ENCODE data around the gene AFF3. TPM values are rescaled to one million over a fixed set of nuclear protein-coding genes. Genes with fewer than 3 reads are reported as not detected.

AFF3 gene
- total RNA-seq, 2 experiments from 2014 or later = 0.03 TPM

DNA sequence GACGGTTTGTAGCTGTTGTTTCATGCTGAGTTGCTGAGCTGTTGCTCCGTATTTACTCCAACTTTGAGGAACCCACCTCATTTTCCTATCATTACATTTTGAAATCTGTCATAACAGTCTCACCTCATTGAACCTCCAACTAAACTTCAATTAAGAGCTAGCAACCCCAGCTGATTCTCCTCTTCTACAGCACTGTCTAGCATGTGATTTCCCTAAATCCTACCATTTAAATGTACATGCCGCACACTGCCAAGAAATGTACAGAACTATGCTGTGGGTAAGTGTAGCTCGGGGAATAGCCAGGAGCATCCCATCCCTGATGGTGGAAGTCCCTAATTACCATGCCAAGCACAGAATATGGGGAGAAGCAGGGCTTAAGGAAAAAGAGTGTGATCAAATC, 299.9 kb downstream of the AFF3 start:
- Mint-ChIP-seq H3K27ac (no peak overlapping the region), H3K4me1 (no peaks in the 10 kb centered on the region), H3K9me3 (no peaks in the 10 kb centered on the region), H3K36me3 (ENCODE audit: low read depth) (no peaks in the 10 kb centered on the region), H3K27me3 (no peaks in the 10 kb centered on the region), H3K4me3 (no peak overlapping the region)
- no peak for DNase-seq
- ChIA-PET POLR2A (no interaction called here), CTCF (no interaction called here)

DNA sequence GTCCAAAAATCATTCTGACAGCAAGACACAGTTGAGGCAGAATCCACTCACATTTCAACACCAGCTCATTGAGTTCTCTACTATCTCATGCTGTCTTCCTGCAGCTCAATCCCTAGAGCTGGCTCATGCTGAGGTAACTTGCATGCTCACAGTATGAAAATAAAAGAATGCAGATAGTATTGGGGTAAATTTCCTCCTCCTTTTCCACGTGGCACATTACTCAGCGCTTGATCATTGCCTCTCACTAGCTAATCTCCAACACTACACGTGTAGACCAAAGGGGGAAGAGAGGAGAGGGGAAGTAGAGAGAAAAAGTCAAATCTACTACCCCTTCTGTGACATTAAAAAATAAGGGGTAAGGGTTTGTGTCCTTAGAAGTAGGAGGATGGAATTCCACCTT, 300.6 kb downstream of the AFF3 start:
- POLR2A ChIA-PET = no interaction called here
- CTCF ChIA-PET = interaction anchor here (0.8 kb wide), 1 partner anchor 404 kb away, joined by 3 read pairs; no protein-coding TSS in a partner anchor
- H3K36me3 Mint-ChIP-seq (ENCODE audit: low read depth) = no peaks in the 10 kb centered on the region
- no peaks in the 10 kb centered on the region for H3K4me1 Mint-ChIP-seq
- no peak overlapping the region for H3K4me3 Mint-ChIP-seq
- no peak overlapping the region for H3K27ac Mint-ChIP-seq
- DNase-seq = no peak
- H3K9me3 Mint-ChIP-seq = no peaks in the 10 kb centered on the region
- no peaks in the 10 kb centered on the region for H3K27me3 Mint-ChIP-seq

DNA sequence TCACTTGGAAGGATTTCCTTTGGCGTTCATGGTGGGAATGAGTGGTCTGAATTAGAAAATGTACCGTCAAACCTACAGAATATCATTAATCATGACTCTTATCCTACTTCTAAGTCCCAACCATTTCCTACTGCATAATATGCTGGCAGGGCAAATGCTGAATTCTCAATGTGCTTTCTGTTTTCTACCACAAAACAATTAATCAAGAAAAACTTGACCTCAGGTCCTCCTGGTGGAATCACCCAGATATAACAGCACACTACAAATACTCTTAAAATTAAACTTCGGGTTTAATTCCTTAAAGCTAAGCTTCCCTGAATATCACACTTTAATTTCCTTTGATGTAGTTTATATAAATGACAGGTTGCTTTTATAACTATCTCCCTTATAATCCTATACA, 301.6 kb downstream of the AFF3 start:
- Mint-ChIP-seq H3K36me3 (ENCODE audit: low read depth) (no peaks in the 10 kb centered on the region), H3K4me1 (no peaks in the 10 kb centered on the region), H3K4me3 (no peak overlapping the region), H3K27ac (no peak overlapping the region), H3K27me3 (no peaks in the 10 kb centered on the region), H3K9me3 (no peaks in the 10 kb centered on the region)
- DNase-seq = no peak
- CTCF ChIA-PET = no interaction called here
- POLR2A ChIA-PET = no interaction called here

DNA sequence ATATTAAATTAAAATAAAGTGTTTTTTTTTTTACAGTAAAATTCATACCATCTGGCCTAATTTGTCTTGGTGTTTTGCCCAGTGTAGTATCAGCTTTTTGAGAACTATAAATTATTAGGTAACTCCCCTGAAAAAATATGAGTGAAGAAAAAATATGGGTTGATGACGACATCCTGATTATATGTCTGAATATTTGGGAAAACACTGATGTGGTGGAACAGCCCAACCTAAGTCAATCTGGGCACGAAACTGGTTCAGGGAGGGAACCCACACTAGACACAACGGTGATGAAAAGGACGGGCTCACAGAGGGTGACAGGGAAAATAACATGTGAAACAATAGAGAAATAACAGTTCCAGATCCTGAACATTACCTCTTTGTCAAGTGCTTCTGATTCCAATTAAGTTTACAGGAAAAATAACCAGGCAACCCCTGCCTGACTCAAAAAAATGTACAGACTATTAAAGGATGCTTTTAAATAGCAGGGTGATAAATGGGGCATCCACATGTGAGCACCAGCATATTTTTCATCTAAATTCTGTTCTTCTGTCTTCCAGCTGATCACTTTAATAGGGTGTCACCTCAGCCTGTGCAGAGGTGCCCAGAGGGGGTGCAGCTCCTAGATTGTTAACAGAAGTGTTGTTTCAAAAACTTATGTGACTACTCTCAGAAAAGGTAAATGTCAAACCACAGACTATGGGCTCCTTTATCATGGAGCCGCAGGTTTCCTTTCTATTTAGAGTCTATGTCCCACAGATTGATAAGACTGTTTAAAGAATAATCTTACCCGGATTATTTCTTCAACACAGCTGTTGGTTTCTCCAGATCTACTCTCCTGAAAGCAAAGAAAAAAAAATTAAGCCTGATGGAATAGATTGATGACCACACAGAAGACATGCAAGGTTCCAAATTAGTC, 305.4 kb downstream of the AFF3 start:
- H3K4me3 Mint-ChIP-seq = no peak overlapping the region
- no peaks in the 10 kb centered on the region for H3K36me3 Mint-ChIP-seq (ENCODE audit: low read depth)
- ChIA-PET POLR2A (no interaction called here), CTCF (no interaction called here)
- no peak for DNase-seq
- no peaks in the 10 kb centered on the region for H3K9me3 Mint-ChIP-seq
- no peaks in the 10 kb centered on the region for H3K27me3 Mint-ChIP-seq
- no peaks in the 10 kb centered on the region for H3K4me1 Mint-ChIP-seq
- no peak overlapping the region for H3K27ac Mint-ChIP-seq

DNA sequence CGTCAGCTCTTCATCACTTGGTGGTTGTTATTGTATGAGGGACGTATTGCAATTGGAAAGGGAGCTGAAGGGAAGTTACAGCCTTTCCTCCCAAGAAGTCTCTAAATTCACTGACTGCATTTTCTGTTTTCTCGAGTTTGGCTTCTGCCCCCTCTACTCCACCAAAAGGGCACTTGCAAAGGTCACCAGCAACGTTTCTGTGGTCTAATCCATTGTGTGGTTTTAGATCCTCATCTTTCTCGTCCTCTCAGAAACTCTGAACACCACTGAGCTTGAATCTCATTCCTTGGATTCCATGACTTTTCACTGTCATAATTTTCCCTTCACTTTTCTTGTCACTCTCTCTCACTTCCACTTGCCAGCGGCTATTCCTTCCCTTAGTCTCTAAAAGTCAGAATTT, 308.0 kb downstream of the AFF3 start:
- Mint-ChIP-seq H3K9me3 (no peaks in the 10 kb centered on the region), H3K36me3 (ENCODE audit: low read depth) (no peaks in the 10 kb centered on the region), H3K27me3 (no peaks in the 10 kb centered on the region), H3K4me3 (no peak overlapping the region), H3K27ac (no peak overlapping the region), H3K4me1 (no peaks in the 10 kb centered on the region)
- no peak for DNase-seq
- CTCF ChIA-PET = no interaction called here
- POLR2A ChIA-PET = no interaction called here

DNA sequence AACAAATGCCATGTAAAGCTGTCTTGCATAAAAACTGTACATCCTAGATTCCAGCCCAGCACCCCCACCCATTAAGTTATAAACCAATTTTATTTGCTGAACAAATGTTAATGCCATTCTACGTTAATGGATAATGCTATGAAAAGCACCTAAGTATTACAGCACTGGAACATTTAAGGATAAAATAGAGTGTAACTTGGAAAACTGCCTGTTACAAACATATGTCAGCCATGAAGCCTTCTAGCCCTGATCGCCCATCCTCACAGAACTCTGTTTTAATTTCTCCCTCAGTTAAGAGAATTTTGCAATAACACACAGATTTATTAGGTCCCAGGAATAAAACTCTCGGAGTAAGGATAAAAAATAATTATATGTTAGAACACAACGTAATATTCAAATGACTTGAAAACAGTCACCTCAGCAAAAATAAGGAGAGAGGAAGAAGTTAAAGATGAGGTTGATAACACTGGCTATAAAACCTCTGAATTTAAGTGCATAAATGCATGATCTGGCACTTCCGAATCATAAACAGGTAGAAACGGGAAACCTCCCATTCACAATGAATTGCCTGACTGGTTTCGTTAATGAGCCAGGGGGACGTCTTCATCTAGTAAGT, 308.7 kb downstream of the AFF3 start:
- no peak for DNase-seq

DNA sequence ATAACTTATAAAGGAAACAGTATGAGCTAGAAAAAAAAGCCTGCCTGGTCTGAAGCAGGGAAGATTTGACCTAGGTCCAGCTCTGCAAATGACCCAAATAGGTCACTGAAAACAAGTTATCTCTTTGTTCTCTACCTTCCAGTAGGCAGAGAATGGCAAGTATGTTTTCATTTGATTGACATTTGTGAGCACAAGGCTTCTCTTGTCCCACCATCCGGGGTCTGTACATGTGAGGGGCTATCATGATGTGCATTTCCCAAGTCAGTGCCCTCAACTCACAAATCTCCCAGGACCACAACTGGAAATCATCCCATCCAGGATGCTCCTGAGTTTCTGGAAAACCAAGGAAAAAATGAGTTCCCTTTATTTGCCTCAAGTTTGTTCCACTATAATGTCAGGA, 309.5 kb downstream of the AFF3 start:
- no peaks in the 10 kb centered on the region for H3K27me3 Mint-ChIP-seq
- H3K4me3 Mint-ChIP-seq = no peak overlapping the region
- DNase-seq = no peak
- no peaks in the 10 kb centered on the region for H3K4me1 Mint-ChIP-seq
- H3K9me3 Mint-ChIP-seq = no peaks in the 10 kb centered on the region
- H3K27ac Mint-ChIP-seq = no peak overlapping the region
- ChIA-PET POLR2A (no interaction called here), CTCF (no interaction called here)
- H3K36me3 Mint-ChIP-seq (ENCODE audit: low read depth) = no peaks in the 10 kb centered on the region

More for the DNA sequence above, 308.7 kb downstream of the AFF3 start:
- Mint-ChIP-seq H3K27me3 (no peaks in the 10 kb centered on the region), H3K4me3 (no peak overlapping the region), H3K4me1 (no peaks in the 10 kb centered on the region), H3K27ac (no peak overlapping the region), H3K9me3 (no peaks in the 10 kb centered on the region), H3K36me3 (ENCODE audit: low read depth) (no peaks in the 10 kb centered on the region)
- POLR2A ChIA-PET = no interaction called here
- CTCF ChIA-PET = no interaction called here

DNA sequence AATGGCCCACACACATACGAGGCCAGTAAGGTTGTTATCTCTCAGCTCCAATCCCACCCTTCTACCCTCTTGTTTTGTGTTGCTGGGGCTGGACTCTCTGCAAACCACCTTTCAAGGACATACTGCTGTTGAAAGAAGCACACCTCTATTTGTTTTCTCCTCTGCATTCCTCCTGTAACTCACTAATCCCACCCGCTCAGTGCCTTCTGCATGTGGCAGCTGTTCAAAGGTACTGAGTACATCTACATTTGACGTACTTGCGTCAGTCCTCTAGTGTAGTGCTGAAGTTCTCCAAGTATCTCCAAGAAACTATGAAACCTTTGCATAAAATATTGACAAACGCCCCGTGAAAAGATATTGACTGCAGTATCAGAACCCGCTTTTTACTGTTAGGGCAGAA, 310.6 kb downstream of the AFF3 start:
- ChIA-PET POLR2A (no interaction called here), CTCF (no interaction called here)
- H3K4me3 Mint-ChIP-seq = no peak overlapping the region
- no peaks in the 10 kb centered on the region for H3K27me3 Mint-ChIP-seq
- H3K9me3 Mint-ChIP-seq = no peaks in the 10 kb centered on the region
- H3K4me1 Mint-ChIP-seq = peaks cover 6% of the 10 kb centered on the region
- no peaks in the 10 kb centered on the region for H3K36me3 Mint-ChIP-seq (ENCODE audit: low read depth)
- no peak overlapping the region for H3K27ac Mint-ChIP-seq
- DNase-seq = no peak

DNA sequence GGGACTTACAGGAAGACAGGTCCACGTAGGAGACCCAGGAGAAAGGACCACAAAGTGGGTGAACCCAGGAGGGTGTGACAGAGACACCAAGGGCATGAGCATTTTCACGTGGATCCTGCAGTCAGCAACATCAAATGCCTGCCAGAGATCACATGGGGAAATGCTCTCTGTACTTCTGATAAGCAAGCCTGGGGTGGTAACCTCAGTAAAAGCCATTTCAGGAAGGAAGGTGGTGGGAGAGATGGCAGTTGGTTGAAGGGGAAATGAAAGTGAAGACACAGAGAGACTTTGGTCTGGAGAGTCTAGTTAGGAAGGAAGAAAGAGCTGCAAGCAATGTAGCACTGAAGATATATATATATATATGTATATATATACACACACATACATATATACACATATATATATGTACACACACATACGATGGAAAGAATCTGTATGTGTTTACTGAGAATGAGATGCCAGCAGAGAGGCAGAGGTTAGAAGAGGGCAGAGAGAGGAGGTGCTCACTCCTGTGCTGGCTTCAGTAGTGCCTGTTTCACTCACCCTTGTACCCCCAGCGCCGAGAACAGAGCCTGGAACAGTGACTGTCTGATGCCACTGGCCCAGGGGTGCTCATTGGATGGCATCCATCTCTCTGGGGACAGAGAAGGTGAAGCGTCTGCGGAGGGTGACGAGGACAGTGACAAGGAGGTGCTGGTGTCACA, 314.9 kb downstream of the AFF3 start:
- POLR2A ChIA-PET = no interaction called here
- Mint-ChIP-seq H3K36me3 (ENCODE audit: low read depth) (no peaks in the 10 kb centered on the region), H3K4me1 (peaks cover 8% of the 10 kb centered on the region), H3K9me3 (no peaks in the 10 kb centered on the region), H3K27ac (no peak overlapping the region), H3K27me3 (no peaks in the 10 kb centered on the region), H3K4me3 (no peak overlapping the region)
- CTCF ChIA-PET = no interaction called here
- no peak for DNase-seq

DNA sequence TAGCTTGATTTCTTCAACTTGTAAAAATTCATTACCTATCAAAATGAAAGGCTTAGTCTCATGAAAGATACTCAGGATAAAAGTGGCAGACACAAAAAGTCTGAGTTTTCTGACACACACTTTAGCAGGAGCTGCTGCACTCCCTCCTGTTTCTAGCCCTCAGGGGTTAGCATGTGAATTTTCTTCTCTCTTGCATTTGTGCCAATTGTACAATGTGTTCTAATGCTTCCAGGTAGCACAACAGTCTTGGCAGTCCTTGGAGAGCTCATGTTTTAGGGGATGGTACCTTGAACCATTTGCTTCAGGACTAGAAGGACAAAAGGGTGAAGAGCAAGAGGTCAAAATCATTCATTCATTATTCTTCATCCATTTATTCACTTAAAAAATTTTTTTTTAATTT, 316.8 kb downstream of the AFF3 start:
- ChIA-PET POLR2A (no interaction called here), CTCF (no interaction called here)
- no peak for DNase-seq
- no peak overlapping the region for H3K27ac Mint-ChIP-seq
- no peaks in the 10 kb centered on the region for H3K9me3 Mint-ChIP-seq
- peaks cover 8% of the 10 kb centered on the region for H3K4me1 Mint-ChIP-seq
- no peak overlapping the region for H3K4me3 Mint-ChIP-seq
- no peaks in the 10 kb centered on the region for H3K36me3 Mint-ChIP-seq (ENCODE audit: low read depth)
- no peaks in the 10 kb centered on the region for H3K27me3 Mint-ChIP-seq

DNA sequence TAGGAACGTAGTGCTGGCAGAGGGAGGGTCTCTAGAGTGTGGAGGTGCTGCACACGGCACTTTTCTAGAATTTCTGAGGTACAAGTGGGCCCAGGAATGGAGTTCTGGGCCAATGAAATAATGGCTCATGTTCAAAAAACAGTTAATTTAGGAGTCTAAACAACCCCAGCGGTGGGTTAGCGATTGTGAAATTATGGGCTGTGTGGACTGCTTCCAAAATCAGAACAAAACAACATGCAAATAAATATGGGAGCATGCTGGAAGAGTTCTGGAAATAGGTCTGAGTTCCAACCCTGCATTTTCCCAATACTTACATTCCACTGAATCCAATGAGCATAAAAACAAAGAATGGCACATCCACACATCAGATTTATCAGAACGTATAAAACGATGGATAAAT, 317.6 kb downstream of the AFF3 start:
- DNase-seq = no peak
- POLR2A ChIA-PET = no interaction called here
- Mint-ChIP-seq H3K27me3 (no peaks in the 10 kb centered on the region), H3K4me3 (no peak overlapping the region), H3K9me3 (no peaks in the 10 kb centered on the region), H3K27ac (no peak overlapping the region), H3K4me1 (peaks cover 8% of the 10 kb centered on the region), H3K36me3 (ENCODE audit: low read depth) (no peaks in the 10 kb centered on the region)
- CTCF ChIA-PET = no interaction called here

DNA sequence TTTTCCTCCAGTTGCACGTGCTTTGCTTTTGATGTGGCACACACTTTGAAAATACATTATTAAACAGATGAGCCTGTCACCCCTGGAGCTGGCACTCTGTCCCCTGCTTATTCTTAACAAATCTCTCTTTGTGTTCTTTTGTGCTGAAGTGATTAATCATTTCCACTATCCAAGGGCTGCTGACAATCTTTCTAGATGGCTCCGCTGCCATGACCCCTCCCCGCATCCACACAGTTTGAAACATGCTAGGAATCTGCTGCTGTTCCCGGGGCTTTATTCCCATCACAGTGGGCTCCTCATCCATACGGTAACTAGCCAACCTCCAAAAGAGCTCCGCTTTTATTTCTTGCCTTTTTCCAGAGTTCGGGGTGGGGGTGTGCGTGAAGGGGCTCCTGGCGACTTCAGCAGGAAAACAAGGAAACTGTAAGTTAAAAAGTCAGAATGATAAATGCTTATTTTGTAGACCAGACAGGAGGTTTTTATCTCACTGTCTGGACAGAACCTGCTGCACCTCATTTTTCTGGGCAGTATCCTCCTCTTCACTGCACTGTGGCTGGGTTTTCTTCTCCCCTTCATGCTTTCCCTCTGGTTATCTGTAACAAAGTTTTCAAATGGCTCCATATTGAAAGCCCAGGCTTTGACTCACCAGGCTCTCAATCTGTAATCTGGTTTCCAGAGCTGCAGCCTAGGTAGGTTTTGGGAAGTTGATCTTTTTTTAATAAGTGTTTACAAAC, 319.7 kb downstream of the AFF3 start:
- no peak overlapping the region for H3K4me3 Mint-ChIP-seq
- POLR2A ChIA-PET = no interaction called here
- no peaks in the 10 kb centered on the region for H3K36me3 Mint-ChIP-seq (ENCODE audit: low read depth)
- no peak for DNase-seq
- peaks cover 8% of the 10 kb centered on the region for H3K4me1 Mint-ChIP-seq
- H3K27me3 Mint-ChIP-seq = peaks cover 3% of the 10 kb centered on the region
- CTCF ChIA-PET = no interaction called here
- H3K27ac Mint-ChIP-seq = no peak overlapping the region
- no peaks in the 10 kb centered on the region for H3K9me3 Mint-ChIP-seq

DNA sequence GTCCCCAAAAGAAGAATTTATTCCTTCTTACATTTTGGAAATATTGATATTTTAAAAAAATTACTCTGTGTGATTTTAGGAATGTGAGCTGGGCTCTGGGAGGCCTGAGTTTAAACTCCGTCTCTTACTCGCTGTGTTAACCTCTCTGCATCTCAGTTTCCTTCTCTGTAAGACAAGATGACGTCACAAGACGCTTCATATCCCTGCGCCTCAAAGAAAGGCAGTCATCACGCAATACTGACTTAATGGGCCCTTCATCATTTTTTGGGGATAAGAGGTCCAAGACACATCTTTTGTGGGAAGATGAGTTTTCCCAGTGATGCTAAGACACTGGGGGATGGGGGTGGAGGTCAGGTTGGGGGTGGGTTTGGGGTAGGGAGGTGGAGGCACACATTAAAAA, 320.4 kb downstream of the AFF3 start:
- ChIA-PET POLR2A (no interaction called here), CTCF (no interaction called here)
- no peaks in the 10 kb centered on the region for H3K36me3 Mint-ChIP-seq (ENCODE audit: low read depth)

More for the DNA sequence above, 320.4 kb downstream of the AFF3 start:
- no peak overlapping the region for H3K4me3 Mint-ChIP-seq
- H3K9me3 Mint-ChIP-seq = no peaks in the 10 kb centered on the region
- no peak overlapping the region for H3K27ac Mint-ChIP-seq
- DNase-seq = no peak
- H3K27me3 Mint-ChIP-seq = peaks cover 3% of the 10 kb centered on the region
- peaks cover 4% of the 10 kb centered on the region for H3K4me1 Mint-ChIP-seq

All from activated CD4-positive, alpha-beta memory T cell treated with anti-CD3 and anti-CD28 coated beads, Interleukin-2, amount 10 ng/mL, durations not matched to agents 7 days and 5 days (primary cell).